GM21515 (cell line): Measurements from ENCODE around the gene EFTUD2.
"Not testable (repeated sequence)": the region's sequence is repeated elsewhere in the genome, so short reads cannot be mapped to it uniquely, and the experiment has no call there.

Source experiments
- ATAC-seq: cut with Tn5 transposase; IDR thresholded peaks from one replicate; pipeline ENCODE4 v1.9.1; 2021; ENCODE audit not compliant: unreplicated experiment

Gene EFTUD2

GRCh38 chr17:44812263-44812662 lies 87.0 kb downstream of the EFTUD2 start:
- ATAC-seq = no peak

- not testable (repeated sequence) for ATAC-seq
Observed at GRCh38 chr17:44808656-44809388, 90.4 kb downstream of the EFTUD2 start.

DNA sequence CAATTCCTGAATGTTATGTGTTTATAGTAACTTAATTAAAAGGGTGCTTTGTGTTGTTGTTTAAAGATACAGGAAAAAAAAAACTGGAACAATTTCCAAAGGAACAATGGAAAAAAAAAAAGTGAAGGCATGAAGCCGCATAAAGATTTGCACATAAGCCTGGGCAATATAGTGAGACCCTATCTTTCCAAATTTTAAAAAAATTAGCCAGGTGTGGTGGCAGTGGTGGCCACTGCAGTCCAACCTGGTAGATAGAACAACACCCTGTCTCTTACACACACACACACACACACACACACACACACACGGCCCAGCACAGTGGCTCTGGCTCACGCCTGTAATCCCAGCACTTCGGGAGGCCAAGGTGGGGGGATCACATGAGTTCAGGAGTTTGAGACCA lies 91.1 kb downstream of the EFTUD2 start:
- ATAC-seq = no peak

GRCh38 chr17:44807817-44808155 lies 91.5 kb downstream of the EFTUD2 start:
- ATAC-seq = no peak

DNA sequence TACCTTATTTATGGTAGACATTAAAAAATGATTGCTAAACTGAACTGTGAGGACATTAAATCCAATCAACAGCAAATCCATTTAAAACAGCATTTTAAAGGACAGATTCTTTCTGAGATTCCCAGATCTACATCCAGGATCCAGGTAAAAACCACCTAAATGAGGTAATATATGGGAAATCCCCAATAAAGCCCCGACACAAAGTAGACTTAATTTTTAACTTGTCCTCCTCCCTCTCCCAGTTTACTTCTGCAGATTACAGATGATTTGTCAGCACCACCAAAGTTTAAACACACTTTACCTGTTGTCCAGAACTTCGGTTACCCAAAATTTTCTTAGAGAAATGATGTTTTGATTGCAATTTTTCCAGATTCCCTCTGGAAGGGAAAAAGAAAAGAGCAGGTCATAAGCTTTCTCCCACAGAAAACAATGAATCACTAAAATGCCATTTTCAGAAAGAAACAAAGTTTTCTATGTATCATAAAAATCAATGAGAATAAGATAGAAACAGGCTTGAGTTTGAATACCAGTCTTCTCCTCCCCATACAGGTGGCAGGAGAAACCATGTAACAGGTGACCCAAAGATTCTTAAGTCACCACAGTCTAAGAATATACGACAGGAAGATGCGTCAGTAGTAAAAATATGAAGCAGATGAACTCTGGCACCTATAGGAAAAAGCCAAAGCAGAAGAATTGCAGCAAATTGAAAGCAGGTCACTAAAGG lies 92.0 kb downstream of the EFTUD2 start:
- no peak for ATAC-seq

DNA sequence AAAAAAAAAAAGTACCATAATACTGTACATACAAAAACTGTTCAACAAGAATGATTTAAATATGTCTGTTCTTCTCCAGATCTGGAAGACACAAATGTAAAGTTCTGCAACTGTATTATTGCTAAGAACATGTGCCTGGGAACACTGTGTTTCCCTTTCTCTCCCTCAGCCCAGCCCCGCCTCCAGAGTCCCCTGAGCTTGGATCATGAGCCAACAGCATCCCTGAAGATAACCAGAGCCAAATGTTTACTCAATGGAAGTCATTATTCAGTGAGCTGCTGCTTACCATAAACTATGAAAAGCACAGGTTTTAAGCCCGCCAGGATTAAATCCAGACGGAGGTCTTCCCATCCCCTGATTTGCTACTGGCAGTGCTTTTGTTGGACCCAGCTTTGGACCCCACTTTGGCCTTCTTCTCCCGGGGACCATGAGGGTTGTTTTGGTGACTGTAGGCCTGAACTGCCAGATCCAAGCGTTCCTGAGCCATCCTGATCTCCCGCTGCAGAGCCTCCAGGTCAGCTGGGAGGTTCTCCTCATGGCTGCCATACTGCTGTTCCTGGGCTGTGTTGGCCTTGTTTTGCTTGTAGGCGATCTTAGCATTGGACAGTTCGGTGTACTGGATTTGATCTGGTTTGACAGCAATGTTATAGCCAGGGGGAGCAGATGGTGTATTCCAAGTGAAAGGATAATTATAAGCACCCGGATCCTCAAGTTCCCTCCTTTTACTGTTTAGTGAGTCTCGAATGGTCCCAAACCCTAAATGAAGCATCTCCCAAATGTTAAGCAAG lies 94.7 kb downstream of the EFTUD2 start:
- ATAC-seq = no peak

- no peak for ATAC-seq
Observed at GRCh38 chr17:44801880-44802279, 97.4 kb downstream of the EFTUD2 start.
